LNCaP clone FGC (cell line): ENCODE data around the gene CTDP1.

Source experiments
- DNase-seq: peaks from one replicate; pipeline ENCODE4 v3.0.0-alpha.2; 2011; ENCODE audit warnings: low read depth
- H3K4me3 ChIP-seq: 2 replicates; pipeline ENCODE4 v1.5.1; 2011; ENCODE audit warnings: mild to moderate bottlenecking, low read depth, low read length, control low read depth
- CTCF ChIP-seq: IDR thresholded peaks from 2 replicates; pipeline ENCODE4 v1.5.1; 2012; ENCODE audit warnings: mild to moderate bottlenecking; ENCODE audit not compliant: control insufficient read depth, insufficient read depth; ENCODE audit errors: extremely low read depth

Gene CTDP1

GRCh38 chr18:79789901-79790890 is 110.6 kb downstream of the CTDP1 start:
- DNase-seq, result no peak
- no peak overlapping the region for H3K4me3 ChIP-seq
- no peak for TF ChIP-seq CTCF

DNA sequence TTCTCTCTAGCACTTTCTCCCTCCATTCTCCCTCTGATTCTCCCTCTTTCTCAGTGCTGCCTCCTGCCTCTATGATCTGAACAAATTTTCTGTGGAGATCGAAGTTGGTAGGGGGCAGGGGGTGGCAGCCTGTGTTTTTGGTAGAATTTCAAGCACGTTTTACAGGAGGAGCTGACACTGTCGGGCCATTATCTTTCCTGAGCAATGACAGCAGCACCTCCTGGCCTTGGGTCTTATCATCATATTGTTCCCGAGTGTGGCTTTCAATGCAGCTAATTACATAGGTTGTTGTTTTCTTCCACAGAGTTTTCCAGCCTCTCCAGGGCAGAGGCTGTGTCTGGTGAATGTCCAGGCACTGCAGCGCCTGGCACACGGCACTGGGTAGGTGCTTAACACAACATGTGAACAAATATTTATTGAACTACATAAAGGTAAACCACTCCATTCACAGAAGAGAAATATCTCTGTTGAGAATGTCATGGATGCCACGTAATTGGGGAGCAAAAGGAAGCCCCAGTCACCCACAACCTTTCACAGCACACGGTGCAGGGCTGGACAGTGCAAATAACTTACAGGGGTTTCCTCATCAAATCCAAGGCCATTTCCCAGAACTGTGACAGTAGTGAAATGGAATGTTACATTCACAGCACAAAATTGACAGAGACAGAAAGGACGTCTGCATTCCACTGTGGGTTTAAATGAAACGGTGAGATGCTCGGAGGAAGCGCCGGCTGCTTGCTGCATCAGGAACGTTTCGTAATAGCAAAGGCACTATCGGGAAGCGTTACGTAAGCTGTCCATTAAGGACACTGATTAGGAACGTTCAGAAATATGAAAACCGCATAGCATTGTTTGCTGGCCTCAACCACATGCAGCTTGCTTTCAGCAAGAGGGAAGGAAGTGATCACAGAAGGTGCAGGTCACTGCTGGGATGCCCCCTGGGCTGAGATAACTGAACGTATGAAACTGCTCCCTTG is 111.7 kb downstream of the CTDP1 start:
- TF ChIP-seq CTCF, result no peak
- no peak overlapping the region for H3K4me3 ChIP-seq

DNA sequence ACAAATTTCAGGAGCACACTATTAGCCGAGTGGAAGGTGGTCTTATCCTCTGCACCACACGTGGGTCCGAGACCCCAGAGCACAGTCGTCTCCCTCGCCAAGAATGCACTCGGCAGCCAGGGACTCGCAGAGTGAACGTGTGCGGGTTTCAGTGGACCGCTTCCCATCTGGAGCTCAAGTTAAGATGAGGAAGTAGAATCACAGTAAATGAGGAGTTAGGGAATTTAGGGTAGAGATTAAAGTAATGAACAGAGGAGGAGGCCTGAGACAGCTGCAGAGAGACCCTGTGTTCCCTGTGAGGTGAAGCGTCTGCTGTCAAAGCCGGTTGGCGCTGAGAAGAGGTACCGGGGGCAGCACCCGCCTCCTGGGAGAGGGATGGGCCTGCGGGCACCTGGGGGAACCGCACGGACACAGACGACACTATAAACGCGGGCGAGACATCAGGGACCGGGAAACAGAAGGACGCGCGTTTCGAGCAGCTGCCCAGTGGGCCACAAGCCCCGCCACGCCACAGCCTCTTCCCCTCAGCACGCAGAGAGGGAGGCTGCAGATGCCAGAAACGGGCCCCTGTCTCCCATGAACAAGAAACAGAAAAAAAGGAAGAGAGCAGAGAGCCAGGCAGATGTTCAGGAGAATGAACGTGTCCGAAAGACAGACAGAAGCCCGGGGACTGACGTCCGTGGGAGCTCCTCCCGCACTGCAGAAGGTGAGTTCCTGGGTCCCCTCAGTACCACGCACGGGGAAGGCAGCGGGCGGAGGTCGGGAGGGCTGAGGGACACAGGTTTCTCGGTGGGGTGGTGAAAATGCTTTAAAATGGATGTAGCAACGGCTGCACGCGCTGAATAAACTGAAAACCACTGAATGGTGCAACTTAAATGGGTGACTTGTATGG is 112.7 kb downstream of the CTDP1 start:
- TF ChIP-seq CTCF, result no peak
- H3K4me3 ChIP-seq, result no peak overlapping the region
- no peak for DNase-seq

More for the DNA sequence above, 111.7 kb downstream of the CTDP1 start:
- DNase-seq, result no peak

- TF ChIP-seq CTCF, result no peak
- no peak for DNase-seq
- H3K4me3 ChIP-seq, result no peak overlapping the region
Observed at GRCh38 chr18:79792988-79793355, 113.4 kb downstream of the CTDP1 start.

- no peak overlapping the region for H3K4me3 ChIP-seq
- DNase-seq, result no peak
- no peak for TF ChIP-seq CTCF
Observed at GRCh38 chr18:79794846-79795245, 115.2 kb downstream of the CTDP1 start.

GRCh38 chr18:79795446-79795845 is 115.8 kb downstream of the CTDP1 start:
- H3K4me3 ChIP-seq, result no peak overlapping the region
- no peak for DNase-seq
- no peak for TF ChIP-seq CTCF
